HepG2 (cell line): ENCODE measurements around the gene MAFF. TPM values are rescaled to one million over a fixed set of nuclear protein-coding genes. Genes with fewer than 3 reads are reported as not detected.

Source experiments
- FOXK1 ChIP-seq: sonication (generic); formaldehyde crosslinking; IDR thresholded peaks from 2 replicates; pipeline ENCODE4 v1.4.0; 2020; ENCODE audit warnings: low read depth, missing genetic modification reagents, borderline replicate concordance
- FOXK2 ChIP-seq: fragments of 450-650 bp; IDR thresholded peaks from 2 replicates; pipeline ENCODE4 v1.6.1; 2016
- HMG20B ChIP-seq: conservative IDR thresholded peaks from 2 replicates; pipeline ENCODE4 v1.6.1; 2016; ENCODE audit warnings: missing genetic modification reagents, missing compliant biosample characterization
- HMGXB4 ChIP-seq, 2 experiments: sonication (generic) in 1 of 2; formaldehyde crosslinking in 1 of 2; IDR thresholded peaks; 2 replicates each; pipeline versions ENCODE4 v1.4.0 to v1.6.1; 2018 to 2020; ENCODE audit warnings: missing genetic modification reagents in 2 of 2, borderline replicate concordance in 1 of 2, low read depth in 1 of 2, mild to moderate bottlenecking in 1 of 2, missing biosample characterization in 1 of 2
- IRX3 ChIP-seq: sonication (generic); formaldehyde crosslinking; IDR thresholded peaks from 2 replicates; pipeline ENCODE4 v1.8.1; 2023; ENCODE audit warnings: mild to moderate bottlenecking, low read depth, missing genetic modification reagents, borderline replicate concordance
- MIXL1 ChIP-seq: IDR thresholded peaks from 2 replicates; pipeline ENCODE4 v1.6.1; 2016
- MLLT10 ChIP-seq: sonication (generic); formaldehyde crosslinking; IDR thresholded peaks from 2 replicates; pipeline ENCODE4 v1.4.0; 2020; ENCODE audit warnings: missing genetic modification reagents
- POLR2G ChIP-seq: fragments of 200-400 bp; formaldehyde crosslinking; IDR thresholded peaks from 2 replicates; pipeline ENCODE4 v1.6.1; 2018; ENCODE audit warnings: mild to moderate bottlenecking, low read depth, low read length, moderate library complexity
- SP4 ChIP-seq: sonication (generic); formaldehyde crosslinking; IDR thresholded peaks from 2 replicates; pipeline ENCODE4 v1.8.1; 2023; ENCODE audit warnings: mild to moderate bottlenecking, missing genetic modification reagents
- SRF ChIP-seq: IDR thresholded peaks from 2 replicates; pipeline ENCODE4 v1.6.1; 2011; ENCODE audit warnings: mild to moderate bottlenecking, low read depth, low read length, moderate library complexity
- ZFP36L1 ChIP-seq: sonication (generic); formaldehyde crosslinking; IDR thresholded peaks from 2 replicates; pipeline ENCODE4 v1.8.0; 2022; ENCODE audit warnings: mild to moderate bottlenecking, missing genetic modification reagents, moderate library complexity
- ZNF879 ChIP-seq: sonication (generic); formaldehyde crosslinking; IDR thresholded peaks from 2 replicates; pipeline ENCODE4 v1.8.1; 2023; ENCODE audit warnings: missing genetic modification reagents
- polyA plus RNA-seq, 8 experiments: library from polyadenylated mRNA; depleted of rRNA in 3 of 8; stranded (reverse) in 7 of 8; unstranded in 1 of 8; fragments of >200 nt; fragmentation: Illumina TruSeq in 4 of 8; extraction: Trizol in 4 of 8; gene quantifications; 2 replicates each; pipeline versions ENCODE4 v1.2.1 to v1.2.3, GENCODE V29; 2011 to 2016; ENCODE audit warnings: low read depth in 4 of 8, missing spikeins in 1 of 8, mixed read lengths in 1 of 8; ENCODE audit not compliant: insufficient read depth in 1 of 8
- total RNA-seq, 5 experiments: library from RNA; depleted of rRNA; stranded (reverse); fragments of >200 nt; fragmentation: Illumina TruSeq; extraction: Trizol; gene quantifications; 2 replicates each; pipeline ENCODE4 v1.2.3, GENCODE V29; 2016; ENCODE audit warnings: low read depth in 1 of 5
- TF ChIP-seq, protein P1 (sequence below), 2 experiments: sonication (generic) in 1 of 2; formaldehyde crosslinking in 1 of 2; IDR thresholded peaks; 2 replicates each; pipeline versions ENCODE4 v1.5.1 to v1.6.1; 2011 to 2020; ENCODE audit warnings: borderline replicate concordance in 1 of 2, low read depth in 1 of 2, low read length in 1 of 2, mild to moderate bottlenecking in 1 of 2, missing genetic modification reagents in 1 of 2, moderate library complexity in 1 of 2
- TF ChIP-seq, protein P2 (sequence below): IDR thresholded peaks from 2 replicates; pipeline ENCODE4 v1.6.1; 2012; ENCODE audit warnings: inconsistent platforms
- TF ChIP-seq, protein P3 (sequence below): sonication (generic); formaldehyde crosslinking; IDR thresholded peaks from 2 replicates; pipeline ENCODE4 v1.4.0; 2020; ENCODE audit warnings: missing genetic modification reagents, mild to moderate bottlenecking, borderline replicate concordance
- TF ChIP-seq, protein P4 (sequence below): sonication (generic); formaldehyde crosslinking; IDR thresholded peaks from 2 replicates; pipeline ENCODE4 v1.4.0; 2020; ENCODE audit warnings: missing genetic modification reagents
- TF ChIP-seq, protein P5 (sequence below): sonication (generic); formaldehyde crosslinking; IDR thresholded peaks from 2 replicates; pipeline ENCODE4 v1.9.0; 2021; ENCODE audit warnings: missing genetic modification reagents, borderline replicate concordance

MAFF gene
- total and polyA plus RNA-seq, 2 of the 13 experiments (the other 11 are each of a cell fraction or from before 2014, with no cell fraction given): 5.4 to 14.3 TPM

- TF ChIP-seq, protein P1, sequence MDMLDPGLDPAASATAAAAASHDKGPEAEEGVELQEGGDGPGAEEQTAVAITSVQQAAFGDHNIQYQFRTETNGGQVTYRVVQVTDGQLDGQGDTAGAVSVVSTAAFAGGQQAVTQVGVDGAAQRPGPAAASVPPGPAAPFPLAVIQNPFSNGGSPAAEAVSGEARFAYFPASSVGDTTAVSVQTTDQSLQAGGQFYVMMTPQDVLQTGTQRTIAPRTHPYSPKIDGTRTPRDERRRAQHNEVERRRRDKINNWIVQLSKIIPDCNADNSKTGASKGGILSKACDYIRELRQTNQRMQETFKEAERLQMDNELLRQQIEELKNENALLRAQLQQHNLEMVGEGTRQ (IDR thresholded peaks at IDR 0.05; ENCODE audit: low read depth, low read length): no peak; the same call in 1 of the 2 replicates
- TF ChIP-seq, protein P1 (CRISPR knock-in tag; IDR thresholded peaks at IDR 0.05; ENCODE audit: borderline replicate concordance): peak; percentile 84; the same call in 1 of the 2 replicates
- TF ChIP-seq ZFP36L1 (CRISPR knock-in tag): peak; percentile 80; the same call in 1 of the 2 replicates
- TF ChIP-seq SP4 (CRISPR knock-in tag): peak; percentile 61; the same call in 1 of the 2 replicates
- 0 out of 2 replicates have a peak, but pooled peaks have one; percentile 58 for TF ChIP-seq IRX3 (CRISPR knock-in tag)
- peak; percentile 19; the same call in 1 of the 2 replicates for TF ChIP-seq FOXK1 (CRISPR knock-in tag)
- TF ChIP-seq, protein P2, sequence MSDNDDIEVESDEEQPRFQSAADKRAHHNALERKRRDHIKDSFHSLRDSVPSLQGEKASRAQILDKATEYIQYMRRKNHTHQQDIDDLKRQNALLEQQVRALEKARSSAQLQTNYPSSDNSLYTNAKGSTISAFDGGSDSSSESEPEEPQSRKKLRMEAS: peak; percentile 73
- TF ChIP-seq MLLT10 (CRISPR knock-in tag): no peak
- TF ChIP-seq HMG20B (CRISPR knock-in tag): no peak
- no peak; the same call in 1 of the 2 replicates for TF ChIP-seq MIXL1 (CRISPR knock-in tag)
- peak; percentile 67 to 83; a peak in 3 of 4 replicates for TF ChIP-seq HMGXB4 (CRISPR knock-in tag; IDR thresholded peaks at IDR 0.05; ENCODE audit: borderline replicate concordance in 1 of 2, low read depth in 1 of 2)
- TF ChIP-seq, protein P3, sequence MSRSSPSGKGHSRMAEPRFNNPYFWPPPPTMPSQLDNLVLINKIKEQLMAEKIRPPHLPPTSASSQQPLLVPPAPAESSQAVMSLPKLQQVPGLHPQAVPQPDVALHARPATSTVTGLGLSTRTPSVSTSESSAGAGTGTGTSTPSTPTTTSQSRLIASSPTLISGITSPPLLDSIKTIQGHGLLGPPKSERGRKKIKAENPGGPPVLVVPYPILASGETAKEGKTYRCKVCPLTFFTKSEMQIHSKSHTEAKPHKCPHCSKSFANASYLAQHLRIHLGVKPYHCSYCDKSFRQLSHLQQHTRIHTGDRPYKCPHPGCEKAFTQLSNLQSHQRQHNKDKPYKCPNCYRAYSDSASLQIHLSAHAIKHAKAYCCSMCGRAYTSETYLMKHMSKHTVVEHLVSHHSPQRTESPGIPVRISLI (CRISPR knock-in tag): peak; percentile 11
- TF ChIP-seq, protein P4, sequence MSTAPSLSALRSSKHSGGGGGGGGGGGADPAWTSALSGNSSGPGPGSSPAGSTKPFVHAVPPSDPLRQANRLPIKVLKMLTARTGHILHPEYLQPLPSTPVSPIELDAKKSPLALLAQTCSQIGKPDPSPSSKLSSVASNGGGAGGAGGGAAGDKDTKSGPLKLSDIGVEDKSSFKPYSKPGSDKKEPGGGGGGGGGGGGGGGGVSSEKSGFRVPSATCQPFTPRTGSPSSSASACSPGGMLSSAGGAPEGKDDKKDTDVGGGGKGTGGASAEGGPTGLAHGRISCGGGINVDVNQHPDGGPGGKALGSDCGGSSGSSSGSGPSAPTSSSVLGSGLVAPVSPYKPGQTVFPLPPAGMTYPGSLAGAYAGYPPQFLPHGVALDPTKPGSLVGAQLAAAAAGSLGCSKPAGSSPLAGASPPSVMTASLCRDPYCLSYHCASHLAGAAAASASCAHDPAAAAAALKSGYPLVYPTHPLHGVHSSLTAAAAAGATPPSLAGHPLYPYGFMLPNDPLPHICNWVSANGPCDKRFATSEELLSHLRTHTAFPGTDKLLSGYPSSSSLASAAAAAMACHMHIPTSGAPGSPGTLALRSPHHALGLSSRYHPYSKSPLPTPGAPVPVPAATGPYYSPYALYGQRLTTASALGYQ (CRISPR knock-in tag): peak; percentile 12; the same call in 1 of the 2 replicates
- TF ChIP-seq, protein P5, sequence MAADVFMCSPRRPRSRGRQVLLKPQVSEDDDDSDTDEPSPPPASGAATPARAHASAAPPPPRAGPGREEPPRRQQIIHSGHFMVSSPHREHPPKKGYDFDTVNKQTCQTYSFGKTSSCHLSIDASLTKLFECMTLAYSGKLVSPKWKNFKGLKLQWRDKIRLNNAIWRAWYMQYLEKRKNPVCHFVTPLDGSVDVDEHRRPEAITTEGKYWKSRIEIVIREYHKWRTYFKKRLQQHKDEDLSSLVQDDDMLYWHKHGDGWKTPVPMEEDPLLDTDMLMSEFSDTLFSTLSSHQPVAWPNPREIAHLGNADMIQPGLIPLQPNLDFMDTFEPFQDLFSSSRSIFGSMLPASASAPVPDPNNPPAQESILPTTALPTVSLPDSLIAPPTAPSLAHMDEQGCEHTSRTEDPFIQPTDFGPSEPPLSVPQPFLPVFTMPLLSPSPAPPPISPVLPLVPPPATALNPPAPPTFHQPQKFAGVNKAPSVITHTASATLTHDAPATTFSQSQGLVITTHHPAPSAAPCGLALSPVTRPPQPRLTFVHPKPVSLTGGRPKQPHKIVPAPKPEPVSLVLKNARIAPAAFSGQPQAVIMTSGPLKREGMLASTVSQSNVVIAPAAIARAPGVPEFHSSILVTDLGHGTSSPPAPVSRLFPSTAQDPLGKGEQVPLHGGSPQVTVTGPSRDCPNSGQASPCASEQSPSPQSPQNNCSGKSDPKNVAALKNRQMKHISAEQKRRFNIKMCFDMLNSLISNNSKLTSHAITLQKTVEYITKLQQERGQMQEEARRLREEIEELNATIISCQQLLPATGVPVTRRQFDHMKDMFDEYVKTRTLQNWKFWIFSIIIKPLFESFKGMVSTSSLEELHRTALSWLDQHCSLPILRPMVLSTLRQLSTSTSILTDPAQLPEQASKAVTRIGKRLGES (CRISPR knock-in tag): peak; percentile 29; the same call in 1 of the 2 replicates
- no peak for TF ChIP-seq POLR2G
- 0 out of 2 replicates have a peak, but pooled peaks have one; percentile 70 for TF ChIP-seq ZNF879 (CRISPR knock-in tag)
- TF ChIP-seq SRF: no peak
- TF ChIP-seq FOXK2: peak; percentile 65; the same call in 1 of the 2 replicates
Observed at GRCh38 chr22:38202437-38203089, 769 bp downstream of the MAFF start (continued).
